ENCODE results near the gene TRMT44. TPM values are rescaled to one million over a fixed set of nuclear protein-coding genes. Genes with fewer than 3 reads are reported as not detected.

Gene TRMT44
- total RNA-seq, 1 experiment from 2014 or later: 15.3 TPM

- H3K79me2 ChIP-seq (ENCODE audit: low read length): no peaks in the 10 kb centered on the region
- ChIA-PET POLR2A (ENCODE audit: unreplicated experiment) (no interaction called here), CTCF (no interaction called here)
- TF ChIP-seq EZH2 (IDR thresholded peaks at IDR 0.05; ENCODE audit: low read length, unreplicated experiment) (no peak), EZH2phosphoT487 (IDR thresholded peaks at IDR 0.05; ENCODE audit: borderline replicate concordance, low read length) (no peak), CTCF (conservative IDR thresholded peaks at IDR 0.05; ENCODE audit: low read depth, low read length) (no peak)
- DNase-seq (no peak), ATAC-seq (no peak)
- H4K20me1 ChIP-seq (ENCODE audit: low read length): no peaks in the 10 kb centered on the region
- H2AFZ ChIP-seq (ENCODE audit: low read length): no peak overlapping the region
- no peak overlapping the region for H3K27ac ChIP-seq (ENCODE audit: low read length)
- no peaks in the 10 kb centered on the region for H3K36me3 ChIP-seq (ENCODE audit: low read depth, low read length)
- H3K9me2 ChIP-seq (replicated peaks; ENCODE audit: low read length): no peaks in the 10 kb centered on the region
- H3K4me1 ChIP-seq (ENCODE audit: insufficient read depth, low read length): peaks cover 4% of the 10 kb centered on the region; the same call in 1 of the 2 replicates
- no peaks in the 10 kb centered on the region for H3K9me3 ChIP-seq (ENCODE audit: low read length)
- intact Hi-C loops (cut with micrococcal nuclease): no loop called here
- H3K4me2 ChIP-seq (ENCODE audit: low read length): no peak overlapping the region
- H3F3A ChIP-seq (ENCODE audit: low read length, unreplicated experiment): no peaks in the 10 kb centered on the region
- no peaks in the 10 kb centered on the region for H3K27me3 ChIP-seq (ENCODE audit: low read length)
- H3K4me3 ChIP-seq (ENCODE audit: low read length): no peak overlapping the region
- no peak overlapping the region for H3K9ac ChIP-seq (ENCODE audit: low read length)
- BruUV-seq (replicated peaks): no TSS peak
Measured at GRCh38 chr4:8463811-8464210, 23.2 kb downstream of the TRMT44 start.

- H3K27ac ChIP-seq (ENCODE audit: low read length): no peak overlapping the region
- peaks cover 3% of the 10 kb centered on the region; the same call in 1 of the 2 replicates for H3K36me3 ChIP-seq (ENCODE audit: low read depth, low read length)
- peaks cover 4% of the 10 kb centered on the region; the same call in 1 of the 2 replicates for H3K4me1 ChIP-seq (ENCODE audit: insufficient read depth, low read length)
- H3K4me3 ChIP-seq (ENCODE audit: low read length): no peak overlapping the region
- no peaks in the 10 kb centered on the region for H3K79me2 ChIP-seq (ENCODE audit: low read length)
- intact Hi-C loops (cut with micrococcal nuclease): no loop called here
- ChIA-PET POLR2A (ENCODE audit: unreplicated experiment) (no interaction called here), CTCF (no interaction called here)
- ATAC-seq (no peak), DNase-seq (no peak)
- H3K27me3 ChIP-seq (ENCODE audit: low read length): no peaks in the 10 kb centered on the region
- TF ChIP-seq EZH2phosphoT487 (IDR thresholded peaks at IDR 0.05; ENCODE audit: borderline replicate concordance, low read length): no peak
- no peak for TF ChIP-seq EZH2 (IDR thresholded peaks at IDR 0.05; ENCODE audit: low read length, unreplicated experiment)
- no peak for TF ChIP-seq CTCF (conservative IDR thresholded peaks at IDR 0.05; ENCODE audit: low read depth, low read length)
- no peaks in the 10 kb centered on the region for H3K9me3 ChIP-seq (ENCODE audit: low read length)
- H3K9ac ChIP-seq (ENCODE audit: low read length): no peak overlapping the region
- no peaks in the 10 kb centered on the region for H4K20me1 ChIP-seq (ENCODE audit: low read length)
- no peaks in the 10 kb centered on the region for H3F3A ChIP-seq (ENCODE audit: low read length, unreplicated experiment)
- no peak overlapping the region for H2AFZ ChIP-seq (ENCODE audit: low read length)
- BruUV-seq (replicated peaks): no TSS peak
- H3K4me2 ChIP-seq (ENCODE audit: low read length): no peak overlapping the region
- no peaks in the 10 kb centered on the region for H3K9me2 ChIP-seq (replicated peaks; ENCODE audit: low read length)
Measured at GRCh38 chr4:8464381-8464780, 23.8 kb downstream of the TRMT44 start.

GRCh38 chr4:8465615-8466611 is 25.3 kb downstream of the TRMT44 start:
- Histone ChIP-seq H3K4me2 (ENCODE audit: low read length) (no peak overlapping the region), H3K36me3 (ENCODE audit: low read depth, low read length) (peaks cover 3% of the 10 kb centered on the region; the same call in 1 of the 2 replicates), H3K27ac (ENCODE audit: low read length) (no peak overlapping the region), H2AFZ (ENCODE audit: low read length) (no peak overlapping the region), H4K20me1 (ENCODE audit: low read length) (no peaks in the 10 kb centered on the region), H3K27me3 (ENCODE audit: low read length) (no peaks in the 10 kb centered on the region), H3K9ac (ENCODE audit: low read length) (no peak overlapping the region), H3K4me3 (ENCODE audit: low read length) (no peak overlapping the region), H3F3A (ENCODE audit: low read length, unreplicated experiment) (no peaks in the 10 kb centered on the region), H3K9me2 (replicated peaks; ENCODE audit: low read length) (no peaks in the 10 kb centered on the region), H3K9me3 (ENCODE audit: low read length) (no peaks in the 10 kb centered on the region), H3K79me2 (ENCODE audit: low read length) (no peaks in the 10 kb centered on the region), H3K4me1 (ENCODE audit: insufficient read depth, low read length) (no peaks in the 10 kb centered on the region)
- ATAC-seq (no peak), DNase-seq (no peak)
- ChIA-PET POLR2A (ENCODE audit: unreplicated experiment) (no interaction called here), CTCF (interaction anchor here (0.5 kb wide), 1 partner anchor 26 kb away, joined by 3 read pairs; no protein-coding TSS in a partner anchor)
- TF ChIP-seq CTCF (conservative IDR thresholded peaks at IDR 0.05; ENCODE audit: low read depth, low read length): no peak
- TF ChIP-seq EZH2phosphoT487 (IDR thresholded peaks at IDR 0.05; ENCODE audit: borderline replicate concordance, low read length): no peak
- no peak for TF ChIP-seq EZH2 (IDR thresholded peaks at IDR 0.05; ENCODE audit: low read length, unreplicated experiment)
- intact Hi-C loops (cut with micrococcal nuclease): no loop called here
- BruUV-seq (replicated peaks): no TSS peak

All from PC-3 (cell line).